H9 (cell line): ENCODE results near the gene FSHR. TPM values are rescaled to one million over a fixed set of nuclear protein-coding genes. Genes with fewer than 3 reads are reported as not detected.

Experiments
- DNase-seq: peaks from one replicate; pipeline ENCODE4 v3.0.0-alpha.2; 2017
- H2AFZ ChIP-seq: one replicate; pipeline ENCODE4 v1.6.1; 2013; ENCODE audit warnings: mild to moderate bottlenecking, low read length, control low read depth, moderate library complexity
- H2AK5ac ChIP-seq: 2 replicates; pipeline ENCODE4 v1.6.1; 2013; ENCODE audit warnings: low read length, control low read depth, mixed read lengths; ENCODE audit not compliant: insufficient read length
- H2BK120ac ChIP-seq: one replicate; pipeline ENCODE4 v1.6.1; 2013; ENCODE audit warnings: low read depth, mild to moderate bottlenecking, low read length, control low read depth, inconsistent platforms; ENCODE audit not compliant: poor library complexity, severe bottlenecking
- H2BK12ac ChIP-seq: 2 replicates; pipeline ENCODE4 v1.6.1; 2013; ENCODE audit warnings: low read length, control low read depth, mixed read lengths, low read depth; ENCODE audit not compliant: insufficient read length
- H2BK15ac ChIP-seq: 2 replicates; pipeline ENCODE4 v1.6.1; 2013; ENCODE audit warnings: low read depth, low read length, control low read depth
- H2BK20ac ChIP-seq: one replicate; pipeline ENCODE4 v1.6.1; 2013; ENCODE audit warnings: low read depth, mild to moderate bottlenecking, low read length, control low read depth, inconsistent platforms; ENCODE audit not compliant: poor library complexity, severe bottlenecking
- H2BK5ac ChIP-seq: 2 replicates; pipeline ENCODE4 v1.6.1; 2013; ENCODE audit warnings: low read length, control low read depth, mixed read lengths; ENCODE audit not compliant: insufficient read length
- H3K14ac ChIP-seq: 2 replicates; pipeline ENCODE4 v1.6.1; 2013; ENCODE audit warnings: low read length, control low read depth; ENCODE audit not compliant: insufficient read depth
- H3K18ac ChIP-seq: 2 replicates; pipeline ENCODE4 v1.6.1; 2013; ENCODE audit warnings: low read depth, mild to moderate bottlenecking, mixed read lengths, low read length, control low read depth; ENCODE audit not compliant: insufficient read length
- H3K23ac ChIP-seq: 2 replicates; pipeline ENCODE4 v1.6.1; 2013; ENCODE audit warnings: low read length, control low read depth, mixed read lengths, low read depth; ENCODE audit not compliant: insufficient read length
- H3K23me2 ChIP-seq: 2 replicates; pipeline ENCODE4 v1.6.1; 2013; ENCODE audit warnings: low read depth, mild to moderate bottlenecking, mixed read lengths, low read length, control low read depth; ENCODE audit not compliant: insufficient read length, poor library complexity, severe bottlenecking
- H3K27ac ChIP-seq: 2 replicates; pipeline ENCODE4 v1.5.1; 2013; ENCODE audit warnings: low read length, control low read depth, mixed read lengths, low read depth; ENCODE audit not compliant: insufficient read length
- H3K27me3 ChIP-seq: 2 replicates; pipeline ENCODE4 v1.6.1; 2013; ENCODE audit warnings: low read length, control low read depth, inconsistent platforms; ENCODE audit not compliant: insufficient read depth
- H3K4ac ChIP-seq: 2 replicates; pipeline ENCODE4 v1.6.1; 2013; ENCODE audit warnings: low read depth, mild to moderate bottlenecking, control low read depth, inconsistent platforms, low read length, moderate library complexity
- H3K4me1 ChIP-seq: 2 replicates; pipeline ENCODE4 v1.6.1; 2013; ENCODE audit warnings: low read length, control low read depth, inconsistent platforms; ENCODE audit not compliant: insufficient read depth
- H3K4me2 ChIP-seq: 2 replicates; pipeline ENCODE4 v1.6.1; 2013; ENCODE audit warnings: low read length, control low read depth, mixed read lengths; ENCODE audit not compliant: insufficient read length, insufficient read depth
- H3K56ac ChIP-seq: 2 replicates; pipeline ENCODE4 v1.6.1; 2013; ENCODE audit warnings: low read depth, mild to moderate bottlenecking, mixed read lengths, low read length, control low read depth; ENCODE audit not compliant: insufficient read length
- H3K79me1 ChIP-seq: 2 replicates; pipeline ENCODE4 v1.6.1; 2013; ENCODE audit warnings: low read depth, mild to moderate bottlenecking, moderate library complexity, low read length, control low read depth, inconsistent platforms; ENCODE audit not compliant: insufficient read depth, poor library complexity, severe bottlenecking
- H3K79me2 ChIP-seq: 2 replicates; pipeline ENCODE4 v1.6.1; 2013; ENCODE audit warnings: low read length, control low read depth, inconsistent platforms; ENCODE audit not compliant: insufficient read depth
- H3K9ac ChIP-seq: 2 replicates; pipeline ENCODE4 v1.6.1; 2013; ENCODE audit warnings: low read length, control low read depth, mixed read lengths; ENCODE audit not compliant: insufficient read length; ENCODE audit errors: extremely low read depth
- H3K9me3 ChIP-seq: one replicate; pipeline ENCODE4 v1.6.1; 2013; ENCODE audit warnings: low read depth, low read length, inconsistent platforms; ENCODE audit not compliant: control insufficient read depth
- H3T11ph ChIP-seq: one replicate; pipeline ENCODE4 v1.6.1; 2013; ENCODE audit warnings: mild to moderate bottlenecking, low read length, control low read depth, inconsistent platforms
- H4K20me1 ChIP-seq: one replicate; pipeline ENCODE4 v1.6.1; 2013; ENCODE audit not compliant: control insufficient read depth, insufficient read length, insufficient read depth
- H4K5ac ChIP-seq: 2 replicates; pipeline ENCODE4 v1.6.1; 2013; ENCODE audit warnings: low read depth, mild to moderate bottlenecking, mixed read lengths, low read length, control low read depth; ENCODE audit not compliant: insufficient read length
- H4K8ac ChIP-seq: replicated peaks from 2 replicates; pipeline ENCODE4 v1.6.1; 2013; ENCODE audit warnings: low read length, control low read depth, mixed read lengths, low read depth; ENCODE audit not compliant: insufficient read length
- H4K91ac ChIP-seq: 2 replicates; pipeline ENCODE4 v1.6.1; 2013; ENCODE audit warnings: low read depth, mild to moderate bottlenecking, moderate library complexity, mixed read lengths, low read length, control low read depth; ENCODE audit not compliant: insufficient read length
- H3K27ac Mint-ChIP-seq, 3 experiments: 2 replicates in 2 of 3; 3 replicates in 1 of 3; pipeline ENCODE4 v1.8.0; 2020 to 2021; ENCODE audit warnings: mixed read lengths in 3 of 3, mild to moderate bottlenecking in 1 of 3, moderate library complexity in 1 of 3
- H3K27me3 Mint-ChIP-seq: 2 replicates; pipeline ENCODE4 v1.8.0; 2021; ENCODE audit warnings: low read depth, mild to moderate bottlenecking, moderate library complexity, mixed read lengths
- H3K36me3 Mint-ChIP-seq, 3 experiments: 2 replicates in 2 of 3; 3 replicates in 1 of 3; pipeline ENCODE4 v1.8.0; 2020 to 2021; ENCODE audit warnings: low read depth in 3 of 3, mixed read lengths in 3 of 3; ENCODE audit not compliant: insufficient read depth in 1 of 3
- H3K4me1 Mint-ChIP-seq, 2 experiments: 2 replicates each; pipeline ENCODE4 v1.8.0; 2020; ENCODE audit warnings: mixed read lengths in 2 of 2
- H3K4me3 Mint-ChIP-seq, 2 experiments: 2 replicates in 1 of 2; 3 replicates in 1 of 2; pipeline ENCODE4 v1.8.0; 2020 to 2021; ENCODE audit warnings: mild to moderate bottlenecking in 2 of 2, mixed read lengths in 2 of 2, moderate library complexity in 1 of 2
- H3K9me3 Mint-ChIP-seq, 2 experiments: 2 replicates in 1 of 2; 3 replicates in 1 of 2; pipeline ENCODE4 v1.8.0; 2020; ENCODE audit warnings: mild to moderate bottlenecking in 2 of 2, mixed read lengths in 2 of 2, moderate library complexity in 1 of 2
- WGBS: extraction: QIAGEN DNeasy Blood & Tissue Kit; methylation state at CpG from one replicate; pipeline ENCODE4 v1.1.7; 2013; ENCODE audit warnings: missing lambda C conversion rate, low lambda C conversion rate, mixed read lengths; ENCODE audit not compliant: insufficient read length; ENCODE audit errors: extremely low coverage; 5-methylcytosine and 5-hydroxymethylcytosine counted together
- total RNA-seq: library from RNA; stranded (reverse); gene quantifications from 2 replicates; pipeline ENCODE4 v1.2.1, GENCODE V29; 2021
- TF ChIP-seq, protein P1 (sequence below): fragments of 200-600 bp; sonication (generic); conservative IDR thresholded peaks from 3 replicates; pipeline ENCODE4 v1.8.0; 2021; ENCODE audit warnings: antibody characterized with exemption, mild to moderate bottlenecking

The FSHR gene
- total RNA-seq, 1 experiment from 2014 or later: not detected

DNA sequence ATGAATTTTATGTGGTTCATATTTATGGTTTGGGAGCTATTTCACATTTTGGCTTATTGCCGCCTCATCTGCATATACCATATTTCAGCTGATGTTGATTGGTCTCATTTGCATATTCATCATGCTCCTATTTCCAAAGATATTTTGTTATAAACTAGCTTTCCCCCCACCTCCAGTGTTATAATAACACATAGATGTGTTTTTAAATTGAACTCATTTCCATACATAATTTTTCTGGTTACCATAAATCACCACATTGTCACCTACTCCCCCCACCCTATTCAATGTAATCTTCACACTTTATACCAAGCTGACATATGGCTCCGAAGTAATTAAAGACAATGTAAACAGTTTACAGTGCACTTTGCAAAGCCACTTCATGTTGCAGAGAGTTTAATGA is 101.2 kb downstream of the FSHR start:
- Histone ChIP-seq H4K8ac (no peak overlapping the region), H3K79me1 (no peaks in the 10 kb centered on the region), H3K79me2 (no peaks in the 10 kb centered on the region), H3K23me2 (no peaks in the 10 kb centered on the region), H3K14ac (no peak overlapping the region), H3T11ph (no peak overlapping the region), H3K23ac (no peak overlapping the region), H2AK5ac (no peak overlapping the region), H4K91ac (no peak overlapping the region), H4K20me1 (no peaks in the 10 kb centered on the region), H2BK15ac (no peak overlapping the region), H3K27me3 (no peaks in the 10 kb centered on the region), H2BK12ac (no peak overlapping the region), H3K27ac (no peak overlapping the region), H2BK5ac (no peak overlapping the region), H3K9me3 (no peaks in the 10 kb centered on the region), H3K4me1 (no peaks in the 10 kb centered on the region), H4K5ac (no peak overlapping the region), H2BK20ac (no peak overlapping the region), H3K9ac (no peak overlapping the region), H3K4me2 (no peak overlapping the region), H3K56ac (no peak overlapping the region), H3K18ac (no peak overlapping the region), H2BK120ac (no peak overlapping the region), H2AFZ (no peak overlapping the region), H3K4ac (no peak overlapping the region)
- Mint-ChIP-seq H3K4me1 (no peaks in the 10 kb centered on the region), H3K4me3 (no peak overlapping the region), H3K36me3 (peaks cover 0 to 7% (median 6%) of the 10 kb centered on the region in 3 experiments; a peak in 3 of 7 replicates), H3K27ac (no peak overlapping the region; a peak in 1 of 7 replicates), H3K9me3 (peaks cover 12 to 14% of the 10 kb centered on the region in 2 experiments), H3K27me3 (no peaks in the 10 kb centered on the region)
- TF ChIP-seq, protein P1, sequence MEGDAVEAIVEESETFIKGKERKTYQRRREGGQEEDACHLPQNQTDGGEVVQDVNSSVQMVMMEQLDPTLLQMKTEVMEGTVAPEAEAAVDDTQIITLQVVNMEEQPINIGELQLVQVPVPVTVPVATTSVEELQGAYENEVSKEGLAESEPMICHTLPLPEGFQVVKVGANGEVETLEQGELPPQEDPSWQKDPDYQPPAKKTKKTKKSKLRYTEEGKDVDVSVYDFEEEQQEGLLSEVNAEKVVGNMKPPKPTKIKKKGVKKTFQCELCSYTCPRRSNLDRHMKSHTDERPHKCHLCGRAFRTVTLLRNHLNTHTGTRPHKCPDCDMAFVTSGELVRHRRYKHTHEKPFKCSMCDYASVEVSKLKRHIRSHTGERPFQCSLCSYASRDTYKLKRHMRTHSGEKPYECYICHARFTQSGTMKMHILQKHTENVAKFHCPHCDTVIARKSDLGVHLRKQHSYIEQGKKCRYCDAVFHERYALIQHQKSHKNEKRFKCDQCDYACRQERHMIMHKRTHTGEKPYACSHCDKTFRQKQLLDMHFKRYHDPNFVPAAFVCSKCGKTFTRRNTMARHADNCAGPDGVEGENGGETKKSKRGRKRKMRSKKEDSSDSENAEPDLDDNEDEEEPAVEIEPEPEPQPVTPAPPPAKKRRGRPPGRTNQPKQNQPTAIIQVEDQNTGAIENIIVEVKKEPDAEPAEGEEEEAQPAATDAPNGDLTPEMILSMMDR: no peak
- no CpG with 5 or more reads among the region's 2 CpGs for WGBS
- DNase-seq: no peak
